ENCODE data around the gene C4B. TPM values are rescaled to one million over a fixed set of nuclear protein-coding genes. Genes with fewer than 3 reads are reported as not detected.
A peak's percentile ranks its signal among the peaks of the same experiment; 100 is the strongest.

The C4B gene
- total RNA-seq, 1 experiment from 2014 or later: 8.8 TPM

- in situ Hi-C loops (cut with HindIII; ENCODE audit: low pct_unique_long_range_greater_than_20kb, low sequenced_read_pairs) (no loop called here), intact Hi-C loops (cut with micrococcal nuclease; ENCODE audit: unreplicated experiment) (no loop called here)
- peak; percentile 45 for ATAC-seq
- Histone ChIP-seq H3K27ac (ENCODE audit: low read length) (peak overlapping the region; percentile 94), H3K9me3 (ENCODE audit: control insufficient read depth, insufficient read depth, low read depth, low read length) (no peaks in the 10 kb centered on the region), H3K27me3 (ENCODE audit: control insufficient read depth, insufficient read depth, low read length) (no peaks in the 10 kb centered on the region), H3K4me1 (ENCODE audit: control insufficient read depth, insufficient read depth, low read length) (peaks cover 12% of the 10 kb centered on the region; the same call in 1 of the 2 replicates), H3K36me3 (ENCODE audit: control insufficient read depth, insufficient read depth, low read length) (peaks cover 5% of the 10 kb centered on the region; the same call in 1 of the 2 replicates), H3K4me3 (ENCODE audit: low read depth in 2 of 2, low read length in 2 of 2) (peak overlapping the region; percentile 85 to 94)
- TSS peak; percentile 93 for BruUV-seq (replicated peaks)
- DNase-seq (ENCODE audit: low read depth, low spot score): no peak
- POLR2A ChIA-PET: interaction anchor here (0.6 to 1.3 kb wide), 3 partner anchors 12 to 268 kb away, joined by 3 to 4 read pairs (median 4); partner anchors contain the start of genes ABHD16A, NELFE and SKIC2
- 0 out of 2 replicates have a peak, but pooled peaks have one; percentile 7 for TF ChIP-seq SIN3A (IDR thresholded peaks at IDR 0.05; ENCODE audit: borderline replicate concordance, insufficient read depth, low read depth, low read length)
- TF ChIP-seq CTCF (IDR thresholded peaks at IDR 0.05): no peak
- no peak; the same call in 1 of the 2 replicates for TF ChIP-seq POLR2AphosphoS5 (IDR thresholded peaks at IDR 0.05; ENCODE audit: low read depth, low read length)
- CTCF ChIA-PET: no interaction called here
Measured at GRCh38 chr6:31971279-31971992, 43.2 kb upstream of the C4B start.

- Histone ChIP-seq H3K27me3 (ENCODE audit: control insufficient read depth, insufficient read depth, low read length) (no peaks in the 10 kb centered on the region), H3K36me3 (ENCODE audit: control insufficient read depth, insufficient read depth, low read length) (peaks cover 5% of the 10 kb centered on the region; the same call in 1 of the 2 replicates), H3K9me3 (ENCODE audit: control insufficient read depth, insufficient read depth, low read depth, low read length) (no peaks in the 10 kb centered on the region), H3K27ac (ENCODE audit: low read length) (peak within 1 kb of the TSS; percentile 94), H3K4me3 (ENCODE audit: low read depth in 2 of 2, low read length in 2 of 2) (peak within 1 kb of the TSS; percentile 85 to 94), H3K4me1 (ENCODE audit: control insufficient read depth, insufficient read depth, low read length) (peaks cover 12% of the 10 kb centered on the region; the same call in 1 of the 2 replicates)
- ATAC-seq (peak; percentile 94), DNase-seq (ENCODE audit: low read depth, low spot score) (peak; percentile 95)
- intact Hi-C loops (cut with micrococcal nuclease; ENCODE audit: unreplicated experiment) (no loop called here), in situ Hi-C loops (cut with HindIII; ENCODE audit: low pct_unique_long_range_greater_than_20kb, low sequenced_read_pairs) (no loop called here)
- no TSS peak for BruUV-seq (replicated peaks)
- ChIA-PET POLR2A (interaction anchor here (0.6 to 1.3 kb wide), 3 partner anchors 13 to 269 kb away, joined by 3 to 4 read pairs (median 4); partner anchors contain the start of genes ABHD16A, NELFE and SKIC2), CTCF (no interaction called here)
- peak; percentile 43; the same call in 1 of the 2 replicates for TF ChIP-seq POLR2AphosphoS5 (IDR thresholded peaks at IDR 0.05; ENCODE audit: low read depth, low read length)
- TF ChIP-seq SIN3A (IDR thresholded peaks at IDR 0.05; ENCODE audit: borderline replicate concordance, insufficient read depth, low read depth, low read length): no peak; the same call in none of the 2 replicates
- no peak for TF ChIP-seq REST (IDR thresholded peaks at IDR 0.05; ENCODE audit: insufficient read depth in 1 of 2, low read depth in 2 of 2, low read length in 1 of 2)
- TF ChIP-seq TCF7L2 (IDR thresholded peaks at IDR 0.05; ENCODE audit: low read depth, low read length): 0 out of 2 replicates have a peak, but pooled peaks have one; percentile 11
Measured at GRCh38 chr6:31971993-31972708, 42.4 kb upstream of the C4B start, which contains the start of gene DXO. DXO (minus strand) TSS chr6:31972138; CDS start chr6:31971675, 463 bp downstream.
